Stimulated activated CD8-positive, alpha-beta memory T cell treated with anti-CD3 and anti-CD28 coated beads, Interleukin-12 subunit alpha, Interleukin-12 subunit beta, amount 100 ng/mL, for 1 hour (primary cell): Measurements from ENCODE around the gene MELK.

ENCODE experiments used
- DNase-seq: peaks from one replicate; pipeline ENCODE4 v3.0.0-alpha.2; 2020; ENCODE audit warnings: low read depth

The MELK gene

GRCh38 chr9:36584620-36585460 is 12.1 kb downstream of the MELK start:
- no peak for DNase-seq

GRCh38 chr9:36590231-36590630 is 17.5 kb downstream of the MELK start:
- no peak for DNase-seq

- no peak for DNase-seq
Measured at GRCh38 chr9:36592801-36593583, 20.3 kb downstream of the MELK start.

GRCh38 chr9:36594213-36594612 is 21.5 kb downstream of the MELK start:
- DNase-seq = no peak

- DNase-seq = no peak
Measured at GRCh38 chr9:36597412-36598178, 24.9 kb downstream of the MELK start.

GRCh38 chr9:36598273-36598672 is 25.6 kb downstream of the MELK start:
- no peak for DNase-seq

GRCh38 chr9:36603006-36603405 is 30.3 kb downstream of the MELK start:
- DNase-seq = no peak

GRCh38 chr9:36609306-36609705 is 36.6 kb downstream of the MELK start:
- DNase-seq = no peak

GRCh38 chr9:36622121-36622520 is 49.4 kb downstream of the MELK start:
- DNase-seq = no peak

- no peak for DNase-seq
Measured at GRCh38 chr9:36623280-36623679, 50.6 kb downstream of the MELK start.

- DNase-seq = no peak
Measured at GRCh38 chr9:36625006-36625615, 52.4 kb downstream of the MELK start.

GRCh38 chr9:36632892-36633291 is 60.2 kb downstream of the MELK start:
- DNase-seq = no peak

GRCh38 chr9:36637491-36638270 is 65.0 kb downstream of the MELK start:
- DNase-seq = no peak

GRCh38 chr9:36640771-36641381 is 68.2 kb downstream of the MELK start:
- DNase-seq = no peak

GRCh38 chr9:36642817-36643216 is 70.1 kb downstream of the MELK start:
- no peak for DNase-seq

- no peak for DNase-seq
Measured at GRCh38 chr9:36656842-36657241, 84.1 kb downstream of the MELK start.

GRCh38 chr9:36659500-36659899 is 86.8 kb downstream of the MELK start:
- DNase-seq = no peak

- no peak for DNase-seq
Measured at GRCh38 chr9:36664806-36665205, 92.1 kb downstream of the MELK start.

GRCh38 chr9:36665387-36665786 is 92.7 kb downstream of the MELK start:
- no peak for DNase-seq

- no peak for DNase-seq
Measured at GRCh38 chr9:36665921-36666431, 93.3 kb downstream of the MELK start.

- no peak for DNase-seq
Measured at GRCh38 chr9:36671561-36671960, 98.9 kb downstream of the MELK start.
